Neural progenitor cell (in vitro differentiated cells): ENCODE results near the gene ZFAND6. TPM values are rescaled to one million over a fixed set of nuclear protein-coding genes. Genes with fewer than 3 reads are reported as not detected.

Source experiments
- DNase-seq: peaks from one replicate; pipeline ENCODE4 v3.0.0-alpha.2; 2016; ENCODE audit warnings: low spot score
- H2AFZ ChIP-seq: fragments of 200-600 bp; sonication (generic); replicated peaks from 2 replicates; pipeline ENCODE4 v1.6.1; 2016; ENCODE audit warnings: antibody characterized with exemption
- H3F3A ChIP-seq: fragments of 200-600 bp; sonication (generic); 2 replicates; pipeline ENCODE4 v1.6.1; 2016; ENCODE audit warnings: antibody characterized with exemption, low read depth
- H3K27ac ChIP-seq: fragments of 200-600 bp; sonication (generic); 2 replicates; pipeline ENCODE4 v1.5.1; 2016; ENCODE audit warnings: mild to moderate bottlenecking
- H3K27me3 ChIP-seq: fragments of 200-600 bp; sonication (generic); 2 replicates; pipeline ENCODE4 v1.6.1; 2016; ENCODE audit warnings: mild to moderate bottlenecking, moderate library complexity
- H3K36me3 ChIP-seq: fragments of 200-600 bp; sonication (generic); 2 replicates; pipeline ENCODE4 v1.5.1; 2016
- H3K4me1 ChIP-seq: fragments of 200-600 bp; sonication (generic); 2 replicates; pipeline ENCODE4 v1.6.1; 2016; ENCODE audit warnings: mixed run types
- H3K4me2 ChIP-seq: fragments of 200-600 bp; sonication (generic); 2 replicates; pipeline ENCODE4 v1.6.1; 2016
- H3K4me3 ChIP-seq: fragments of 200-600 bp; sonication (generic); 2 replicates; pipeline ENCODE4 v1.5.1; 2016
- H3K79me2 ChIP-seq: fragments of 200-600 bp; sonication (generic); 2 replicates; pipeline ENCODE4 v1.6.1; 2016; ENCODE audit warnings: low read depth
- H3K9ac ChIP-seq: fragments of 200-600 bp; sonication (generic); 2 replicates; pipeline ENCODE4 v1.6.1; 2016
- H3K9me3 ChIP-seq: fragments of 200-600 bp; sonication (generic); 2 replicates; pipeline ENCODE4 v1.5.1; 2016; ENCODE audit warnings: low read depth
- H4K20me1 ChIP-seq: fragments of 200-600 bp; sonication (generic); 2 replicates; pipeline ENCODE4 v1.6.1; 2016; ENCODE audit warnings: low read depth
- H3K27ac Mint-ChIP-seq: 3 replicates; pipeline ENCODE4 v1.8.0; 2021; ENCODE audit warnings: mixed read lengths
- H3K27me3 Mint-ChIP-seq: 2 replicates; pipeline ENCODE4 v1.8.0; 2022; ENCODE audit warnings: low read depth, mild to moderate bottlenecking, inconsistent platforms, moderate library complexity, mixed read lengths; ENCODE audit not compliant: insufficient read depth
- H3K36me3 Mint-ChIP-seq: 3 replicates; pipeline ENCODE4 v1.8.0; 2021; ENCODE audit warnings: mixed read lengths
- H3K4me1 Mint-ChIP-seq: 3 replicates; pipeline ENCODE4 v1.8.0; 2021; ENCODE audit warnings: mixed read lengths
- H3K4me3 Mint-ChIP-seq: 3 replicates; pipeline ENCODE4 v1.8.0; 2021; ENCODE audit warnings: mild to moderate bottlenecking, moderate library complexity, mixed read lengths
- H3K9me3 Mint-ChIP-seq: 3 replicates; pipeline ENCODE4 v1.8.0; 2020; ENCODE audit warnings: mixed read lengths
- CTCF ChIP-seq: fragments of 200-600 bp; sonication (generic); IDR thresholded peaks from 2 replicates; pipeline ENCODE4 v1.5.1; 2017; ENCODE audit warnings: antibody characterized with exemption, mild to moderate bottlenecking
- EZH2 ChIP-seq: fragments of 200-600 bp; sonication (generic); IDR thresholded peaks from 2 replicates; pipeline ENCODE4 v1.6.1; 2017; ENCODE audit warnings: antibody characterized with exemption, mild to moderate bottlenecking, moderate library complexity
- EZH2phosphoT487 ChIP-seq: fragments of 200-600 bp; sonication (generic); IDR thresholded peaks from 2 replicates; pipeline ENCODE4 v1.6.1; 2017; ENCODE audit warnings: antibody characterized with exemption
- total RNA-seq: library from RNA; depleted of rRNA; stranded (reverse); fragments of >200 nt; gene quantifications from 2 replicates; pipeline ENCODE4 v1.2.3, GENCODE V29; 2015; ENCODE audit warnings: low replicate concordance

Gene ZFAND6
- total RNA-seq, 1 donor from 2014 or later: 329 TPM

- no peaks in the 10 kb centered on the region for H3K79me2 ChIP-seq
- no peaks in the 10 kb centered on the region for H3K4me1 ChIP-seq
- no peak overlapping the region for H3K4me2 ChIP-seq
- no peaks in the 10 kb centered on the region for H3K36me3 ChIP-seq
- H3K9me3 ChIP-seq: no peaks in the 10 kb centered on the region
- H3K9me3 Mint-ChIP-seq: no peaks in the 10 kb centered on the region
- no peak overlapping the region for H3K4me3 Mint-ChIP-seq
- H3K4me1 Mint-ChIP-seq: peaks cover 6% of the 10 kb centered on the region
- no peak overlapping the region for H2AFZ ChIP-seq
- peaks cover 8% of the 10 kb centered on the region for H3K27me3 Mint-ChIP-seq
- H3K27ac Mint-ChIP-seq: no peak overlapping the region
- H3K9ac ChIP-seq: no peak overlapping the region
- no peak overlapping the region for H3K4me3 ChIP-seq
- H3F3A ChIP-seq: no peaks in the 10 kb centered on the region
- DNase-seq: no peak
- no peaks in the 10 kb centered on the region for H4K20me1 ChIP-seq
- H3K36me3 Mint-ChIP-seq: peaks cover 4% of the 10 kb centered on the region
- H3K27ac ChIP-seq: no peak overlapping the region
- TF ChIP-seq CTCF (no peak), EZH2 (no peak), EZH2phosphoT487 (no peak)
- H3K27me3 ChIP-seq: no peaks in the 10 kb centered on the region
Observed at GRCh38 chr15:80169768-80170357, 110.4 kb downstream of the ZFAND6 start.

GRCh38 chr15:80170596-80170995 lies 111.1 kb downstream of the ZFAND6 start:
- no peak overlapping the region for H3K27ac Mint-ChIP-seq
- no peaks in the 10 kb centered on the region for H3K36me3 ChIP-seq
- H3K4me3 Mint-ChIP-seq: no peak overlapping the region
- H3K27ac ChIP-seq: no peak overlapping the region
- no peak overlapping the region for H3K9ac ChIP-seq
- H3K27me3 ChIP-seq: no peaks in the 10 kb centered on the region
- H3K9me3 Mint-ChIP-seq: no peaks in the 10 kb centered on the region
- DNase-seq: no peak
- H3F3A ChIP-seq: no peaks in the 10 kb centered on the region
- no peak overlapping the region for H3K4me2 ChIP-seq
- H3K4me1 Mint-ChIP-seq: peaks cover 6% of the 10 kb centered on the region
- no peaks in the 10 kb centered on the region for H3K79me2 ChIP-seq
- H2AFZ ChIP-seq: no peak overlapping the region
- H3K36me3 Mint-ChIP-seq: peaks cover 4% of the 10 kb centered on the region
- H3K4me3 ChIP-seq: no peak overlapping the region
- TF ChIP-seq EZH2phosphoT487 (no peak), CTCF (no peak), EZH2 (no peak)
- no peaks in the 10 kb centered on the region for H3K4me1 ChIP-seq
- no peaks in the 10 kb centered on the region for H3K9me3 ChIP-seq
- H4K20me1 ChIP-seq: no peaks in the 10 kb centered on the region
- peaks cover 8% of the 10 kb centered on the region for H3K27me3 Mint-ChIP-seq

- H3K9me3 ChIP-seq: no peaks in the 10 kb centered on the region
- no peak overlapping the region for H3K4me3 ChIP-seq
- H3K36me3 Mint-ChIP-seq: peaks cover 6% of the 10 kb centered on the region
- no peak overlapping the region for H3K27ac Mint-ChIP-seq
- no peak overlapping the region for H3K4me3 Mint-ChIP-seq
- no peaks in the 10 kb centered on the region for H3K4me1 ChIP-seq
- no peaks in the 10 kb centered on the region for H4K20me1 ChIP-seq
- H3K79me2 ChIP-seq: no peaks in the 10 kb centered on the region
- H3K4me1 Mint-ChIP-seq: peaks cover 6% of the 10 kb centered on the region
- no peaks in the 10 kb centered on the region for H3K27me3 ChIP-seq
- no peak overlapping the region for H2AFZ ChIP-seq
- no peak overlapping the region for H3K4me2 ChIP-seq
- H3K9ac ChIP-seq: no peak overlapping the region
- peak; percentile 36 for DNase-seq
- H3K9me3 Mint-ChIP-seq: no peaks in the 10 kb centered on the region
- TF ChIP-seq EZH2phosphoT487 (no peak), CTCF (no peak), EZH2 (no peak)
- H3K36me3 ChIP-seq: no peaks in the 10 kb centered on the region
- H3K27ac ChIP-seq: no peak overlapping the region
- no peaks in the 10 kb centered on the region for H3F3A ChIP-seq
- peaks cover 11% of the 10 kb centered on the region for H3K27me3 Mint-ChIP-seq
Observed at GRCh38 chr15:80171787-80172186, 112.3 kb downstream of the ZFAND6 start.
